Stimulated activated naive CD8-positive, alpha-beta T cell treated with anti-CD3 and anti-CD28 coated beads, Interleukin-15, amount 100 ng/mL, for 72 hours (primary cell): ENCODE measurements around the gene DAPK2.

Experiments
- ATAC-seq: fragments of 150-1000 bp; cut with Tn5 transposase; 2 replicates; pipeline ENCODE4 v1.10.0; 2021; ENCODE audit warnings: mild to moderate bottlenecking, moderate library complexity
- DNase-seq, 2 donors: peaks; one replicate each; pipeline ENCODE4 v3.0.0; 2021 to 2022
- H3K27ac Mint-ChIP-seq, 2 donors: one replicate each; pipeline ENCODE4 v1.8.0; 2022; ENCODE audit warnings: mild to moderate bottlenecking in 2 of 2, mixed read lengths in 2 of 2, moderate library complexity in 2 of 2
- H3K27me3 Mint-ChIP-seq: one replicate; pipeline ENCODE4 v1.8.0; 2022; ENCODE audit warnings: mixed read lengths
- H3K4me1 Mint-ChIP-seq: one replicate; pipeline ENCODE4 v1.8.0; 2022; ENCODE audit warnings: mild to moderate bottlenecking, mixed read lengths
- H3K4me3 Mint-ChIP-seq, 2 donors: one replicate each; pipeline ENCODE4 v1.8.0; 2022; ENCODE audit warnings: mild to moderate bottlenecking in 2 of 2, mixed read lengths in 2 of 2, moderate library complexity in 1 of 2
- H3K9me3 Mint-ChIP-seq, 2 donors: one replicate each; pipeline ENCODE4 v1.8.0; 2022; ENCODE audit warnings: mixed read lengths in 2 of 2

The DAPK2 gene

GRCh38 chr15:63891768-63892133, 154.5 kb downstream of the DAPK2 start:
- no peak for ATAC-seq
- no peak for DNase-seq
- no peak overlapping the region for H3K27ac Mint-ChIP-seq
- H3K4me1 Mint-ChIP-seq, result peaks cover 69% of the 10 kb centered on the region
- H3K9me3 Mint-ChIP-seq, result no peaks in the 10 kb centered on the region
- H3K27me3 Mint-ChIP-seq, result no peaks in the 10 kb centered on the region
- peak overlapping the region; percentile 6 to 17 for H3K4me3 Mint-ChIP-seq

DNA sequence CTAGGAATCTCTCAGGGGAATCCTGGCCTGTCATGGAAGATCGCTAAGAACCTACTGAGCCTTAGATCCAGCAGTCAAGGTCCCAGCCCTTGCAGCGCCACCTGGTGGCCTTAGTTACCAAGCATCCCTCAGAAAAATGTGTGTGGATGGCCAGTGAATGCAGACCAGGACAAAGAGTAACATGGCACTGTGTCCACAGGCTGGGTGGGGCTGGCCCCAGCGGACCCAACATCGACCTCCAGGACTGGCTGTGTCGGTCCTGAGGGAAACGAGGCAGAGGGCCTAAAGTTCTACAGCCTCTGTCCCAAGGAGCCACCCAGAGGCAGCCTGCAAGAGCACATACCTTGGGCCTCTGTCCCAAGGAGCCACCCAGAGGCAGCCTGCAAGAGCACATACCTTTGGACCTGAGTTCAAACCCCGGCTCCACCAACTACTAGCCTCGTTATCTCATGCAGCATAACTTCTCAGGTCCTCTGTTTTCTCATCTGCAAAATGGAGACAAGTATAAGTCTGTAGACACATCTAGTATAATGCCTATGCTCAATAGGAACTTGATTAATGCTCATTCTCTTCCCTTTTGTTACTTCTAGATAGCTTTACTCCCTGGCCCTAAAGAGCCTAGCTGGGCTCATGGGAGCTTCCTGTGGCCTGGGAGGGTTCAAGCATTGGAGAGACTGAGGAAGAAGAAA, 155.1 kb downstream of the DAPK2 start:
- peak; percentile 70 to 72 for DNase-seq
- peak; percentile 21 for ATAC-seq
- H3K4me1 Mint-ChIP-seq, result peaks cover 64% of the 10 kb centered on the region
- no peaks in the 10 kb centered on the region for H3K27me3 Mint-ChIP-seq
- no peak overlapping the region for H3K27ac Mint-ChIP-seq
- no peaks in the 10 kb centered on the region for H3K9me3 Mint-ChIP-seq
- no peak overlapping the region for H3K4me3 Mint-ChIP-seq

DNA sequence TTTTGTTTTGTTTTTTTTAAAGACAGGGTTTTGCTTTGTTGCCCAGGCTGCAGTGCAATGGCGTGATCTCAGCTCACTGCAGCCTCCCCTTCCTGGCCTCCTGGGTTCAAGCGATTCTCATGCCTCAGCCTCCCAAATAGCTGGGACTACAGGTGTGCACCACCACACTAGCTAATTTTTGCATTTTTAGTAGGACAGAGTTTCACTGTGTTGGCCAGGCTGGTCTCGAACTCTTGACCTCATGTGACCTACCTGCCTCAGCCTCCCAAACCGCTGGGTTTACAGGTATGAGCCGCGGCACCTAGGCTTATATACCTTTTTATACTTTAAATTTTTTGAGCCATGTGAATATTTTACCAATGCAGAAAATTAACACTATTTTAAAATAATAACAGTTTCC, 155.7 kb downstream of the DAPK2 start:
- Mint-ChIP-seq H3K27me3 (no peaks in the 10 kb centered on the region), H3K4me3 (no peak overlapping the region), H3K4me1 (peaks cover 58% of the 10 kb centered on the region), H3K9me3 (no peaks in the 10 kb centered on the region), H3K27ac (no peak overlapping the region)
- ATAC-seq, result no peak
- DNase-seq, result no peak

- Mint-ChIP-seq H3K4me1 (peaks cover 50% of the 10 kb centered on the region), H3K4me3 (no peak overlapping the region), H3K9me3 (no peaks in the 10 kb centered on the region), H3K27ac (no peak overlapping the region), H3K27me3 (no peaks in the 10 kb centered on the region)
- ATAC-seq (no peak), DNase-seq (no peak)
Measured at GRCh38 chr15:63889831-63890230, 156.5 kb downstream of the DAPK2 start.

- no peaks in the 10 kb centered on the region for H3K27me3 Mint-ChIP-seq
- no peaks in the 10 kb centered on the region for H3K9me3 Mint-ChIP-seq
- peak overlapping the region in 1 of 2 donors; percentile 71 for H3K27ac Mint-ChIP-seq
Measured at GRCh38 chr15:63888823-63889222, 157.5 kb downstream of the DAPK2 start.

DNA sequence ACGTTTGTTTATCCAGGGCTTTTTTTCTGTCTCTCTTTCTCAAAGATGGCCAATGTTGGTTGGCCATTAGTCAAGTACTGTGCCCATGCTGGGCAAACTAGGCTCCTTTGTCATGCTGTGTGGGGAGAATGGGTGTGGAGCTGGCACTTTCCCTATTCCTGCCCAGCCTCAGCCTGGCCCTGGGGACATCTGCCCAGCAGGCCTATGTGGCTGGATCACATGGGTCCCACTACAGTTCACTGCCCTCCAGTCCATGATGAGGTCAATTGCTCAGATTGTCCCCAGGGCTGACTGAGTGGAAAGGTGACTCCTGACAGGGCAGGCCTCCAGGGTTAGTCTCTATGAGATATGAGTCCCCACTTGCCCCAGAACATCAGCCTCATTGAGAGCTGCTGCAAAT, 158.1 kb downstream of the DAPK2 start:
- Mint-ChIP-seq H3K27me3 (no peaks in the 10 kb centered on the region), H3K27ac (no peak overlapping the region), H3K4me1 (peaks cover 33% of the 10 kb centered on the region), H3K4me3 (no peak overlapping the region), H3K9me3 (no peaks in the 10 kb centered on the region)
- ATAC-seq (no peak), DNase-seq (no peak)

More at GRCh38 chr15:63888823-63889222, 157.5 kb downstream of the DAPK2 start:
- H3K4me3 Mint-ChIP-seq, result no peak overlapping the region
- ATAC-seq, result no peak
- peaks cover 40% of the 10 kb centered on the region for H3K4me1 Mint-ChIP-seq
- DNase-seq, result no peak

DNA sequence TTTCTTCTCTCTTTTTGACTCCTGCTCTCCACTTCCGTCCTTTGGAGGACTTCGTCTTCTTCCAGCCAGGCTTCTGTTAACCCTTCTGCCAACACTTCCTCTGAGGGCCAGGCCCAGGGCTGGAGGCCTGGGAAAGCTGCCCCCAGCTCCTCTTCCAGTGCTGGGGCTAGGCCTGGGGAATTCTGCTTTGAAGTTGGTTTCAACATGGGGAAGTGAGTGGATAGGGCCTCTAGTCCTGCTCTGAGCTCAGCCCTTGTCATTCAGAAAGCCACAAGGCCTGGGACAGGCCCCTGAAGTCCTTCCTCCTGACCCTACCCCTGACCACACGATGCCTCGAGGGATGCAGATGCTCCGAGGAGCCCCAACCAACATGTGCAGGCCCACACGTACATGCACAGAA, 158.7 kb downstream of the DAPK2 start:
- Mint-ChIP-seq H3K4me3 (no peak overlapping the region), H3K9me3 (no peaks in the 10 kb centered on the region), H3K27ac (no peak overlapping the region), H3K27me3 (no peaks in the 10 kb centered on the region), H3K4me1 (peaks cover 28% of the 10 kb centered on the region)
- DNase-seq (no peak), ATAC-seq (no peak)

GRCh38 chr15:63884953-63885352, 161.3 kb downstream of the DAPK2 start:
- H3K9me3 Mint-ChIP-seq, result no peaks in the 10 kb centered on the region
- DNase-seq, result no peak
- no peak for ATAC-seq
- no peaks in the 10 kb centered on the region for H3K27me3 Mint-ChIP-seq
- no peak overlapping the region for H3K27ac Mint-ChIP-seq
- H3K4me1 Mint-ChIP-seq, result peaks cover 19% of the 10 kb centered on the region
- H3K4me3 Mint-ChIP-seq, result no peak overlapping the region

- Mint-ChIP-seq H3K27ac (no peak overlapping the region), H3K9me3 (no peaks in the 10 kb centered on the region), H3K4me1 (peaks cover 10% of the 10 kb centered on the region), H3K27me3 (no peaks in the 10 kb centered on the region), H3K4me3 (no peak overlapping the region)
- ATAC-seq (no peak), DNase-seq (no peak)
Measured at GRCh38 chr15:63881431-63881830, 164.9 kb downstream of the DAPK2 start.

DNA sequence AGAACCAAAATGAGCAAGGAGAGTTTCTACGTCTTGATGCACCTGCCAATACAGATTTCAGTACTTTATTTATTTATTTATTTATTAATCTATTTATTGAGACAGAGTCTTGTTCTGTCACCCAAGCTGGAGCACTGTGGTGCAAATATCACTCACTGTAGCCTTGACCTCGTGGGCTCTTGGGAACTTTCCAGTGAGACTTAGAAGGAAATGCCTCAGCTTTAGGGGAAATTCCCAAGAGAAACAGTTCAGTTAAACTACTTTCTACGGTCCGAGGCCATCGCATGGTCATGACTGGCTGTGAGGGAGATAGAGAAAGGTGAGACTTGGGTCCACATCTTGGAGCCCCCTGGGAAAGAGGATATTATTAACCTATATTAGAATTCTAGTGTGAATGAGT, 165.5 kb downstream of the DAPK2 start:
- H3K27me3 Mint-ChIP-seq, result no peaks in the 10 kb centered on the region
- no peaks in the 10 kb centered on the region for H3K9me3 Mint-ChIP-seq
- DNase-seq (no peak), ATAC-seq (no peak)
- H3K4me3 Mint-ChIP-seq, result no peak overlapping the region
- H3K27ac Mint-ChIP-seq, result no peak overlapping the region
- H3K4me1 Mint-ChIP-seq, result peaks cover 15% of the 10 kb centered on the region

DNA sequence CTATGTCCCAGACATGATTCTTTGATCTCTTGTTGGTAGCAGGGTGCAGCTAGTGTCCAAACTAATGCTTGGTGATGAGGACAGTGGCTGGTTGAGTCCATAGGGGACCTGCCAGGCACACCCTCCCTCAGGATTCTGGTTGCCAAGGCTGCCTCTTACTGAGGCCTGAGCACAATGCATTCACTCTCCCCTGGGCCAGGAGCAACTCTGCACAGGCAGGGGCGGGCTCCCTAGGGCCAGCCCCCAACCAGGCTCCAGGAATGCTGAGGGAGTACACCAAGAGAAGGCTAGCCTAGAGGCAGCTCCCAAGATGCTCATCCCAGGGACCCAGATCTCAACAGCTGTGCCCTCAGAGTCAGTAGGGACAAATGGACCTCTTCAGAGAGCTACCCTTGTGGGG, 166.3 kb downstream of the DAPK2 start:
- ATAC-seq (no peak), DNase-seq (no peak)
- no peaks in the 10 kb centered on the region for H3K9me3 Mint-ChIP-seq
- H3K4me1 Mint-ChIP-seq, result peaks cover 15% of the 10 kb centered on the region
- no peaks in the 10 kb centered on the region for H3K27me3 Mint-ChIP-seq
- no peak overlapping the region for H3K4me3 Mint-ChIP-seq
- peak overlapping the region in 1 of 2 donors; percentile 15 for H3K27ac Mint-ChIP-seq

- no peak overlapping the region for H3K4me3 Mint-ChIP-seq
- H3K27ac Mint-ChIP-seq, result peak overlapping the region in 1 of 2 donors; percentile 43
- no peaks in the 10 kb centered on the region for H3K27me3 Mint-ChIP-seq
- H3K4me1 Mint-ChIP-seq, result peaks cover 15% of the 10 kb centered on the region
- no peak for ATAC-seq
- DNase-seq, result no peak
- H3K9me3 Mint-ChIP-seq, result no peaks in the 10 kb centered on the region
Measured at GRCh38 chr15:63879211-63879610, 167.1 kb downstream of the DAPK2 start.

GRCh38 chr15:63877713-63878271, 168.5 kb downstream of the DAPK2 start:
- H3K27ac Mint-ChIP-seq, result no peak overlapping the region
- H3K4me3 Mint-ChIP-seq, result no peak overlapping the region
- peaks cover 15% of the 10 kb centered on the region for H3K4me1 Mint-ChIP-seq
- peaks cover 0 to 4% of the 10 kb centered on the region in 2 donors for H3K9me3 Mint-ChIP-seq
- H3K27me3 Mint-ChIP-seq, result no peaks in the 10 kb centered on the region
- ATAC-seq, result no peak
- DNase-seq, result no peak

- no peak overlapping the region for H3K4me3 Mint-ChIP-seq
- peaks cover 0 to 7% of the 10 kb centered on the region in 2 donors for H3K9me3 Mint-ChIP-seq
- ATAC-seq, result no peak
- H3K27ac Mint-ChIP-seq, result no peak overlapping the region
- DNase-seq, result no peak
- peaks cover 6% of the 10 kb centered on the region for H3K4me1 Mint-ChIP-seq
- no peaks in the 10 kb centered on the region for H3K27me3 Mint-ChIP-seq
Measured at GRCh38 chr15:63876085-63876662, 170.1 kb downstream of the DAPK2 start.

- DNase-seq, result no peak
- H3K27me3 Mint-ChIP-seq, result no peaks in the 10 kb centered on the region
- no peak for ATAC-seq
- H3K4me3 Mint-ChIP-seq, result no peak overlapping the region
- no peak overlapping the region for H3K27ac Mint-ChIP-seq
- H3K4me1 Mint-ChIP-seq, result peaks cover 20% of the 10 kb centered on the region
- H3K9me3 Mint-ChIP-seq, result peaks cover 0 to 7% of the 10 kb centered on the region in 2 donors
Measured at GRCh38 chr15:63874616-63875015, 171.7 kb downstream of the DAPK2 start.

DNA sequence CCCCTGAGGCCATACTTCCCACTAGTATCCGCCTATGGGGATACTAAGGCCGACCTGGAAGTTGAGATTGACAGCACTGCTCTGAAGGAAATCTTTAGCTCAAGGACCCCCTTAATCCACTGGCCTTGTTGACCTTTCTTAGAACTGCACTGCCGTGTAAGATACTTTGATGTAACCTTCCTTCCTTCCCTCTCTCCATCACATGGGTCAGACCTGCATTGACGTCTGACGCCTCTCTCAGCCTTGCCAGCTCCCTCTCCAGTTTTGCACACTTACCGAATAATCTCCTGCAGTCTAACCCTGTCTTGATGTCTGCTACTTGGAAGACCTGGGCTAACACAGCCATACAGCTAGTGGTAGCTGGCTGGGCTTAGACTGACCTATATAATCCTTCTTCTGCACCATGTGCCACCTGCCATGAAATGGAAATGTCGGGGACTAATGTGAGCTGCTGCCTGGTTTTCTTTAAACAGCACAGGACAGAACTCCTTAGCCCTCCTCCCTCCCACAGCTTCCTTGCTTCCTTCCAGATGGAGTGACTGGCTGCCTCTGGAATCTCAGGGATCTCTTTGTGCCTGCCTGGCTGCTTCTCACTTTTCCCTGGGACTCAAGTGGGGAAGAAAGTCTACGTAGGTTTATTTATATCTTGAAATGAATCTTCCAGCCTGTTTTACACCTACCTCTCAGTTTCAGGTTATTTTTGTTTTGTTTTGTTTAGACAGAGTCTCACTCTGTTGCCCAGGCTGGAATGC, 173.3 kb downstream of the DAPK2 start:
- no peak for ATAC-seq
- H3K27me3 Mint-ChIP-seq, result no peaks in the 10 kb centered on the region
- no peak overlapping the region for H3K27ac Mint-ChIP-seq
- no peak for DNase-seq
- H3K4me1 Mint-ChIP-seq, result peaks cover 24% of the 10 kb centered on the region
- peaks cover 0 to 7% of the 10 kb centered on the region in 2 donors for H3K9me3 Mint-ChIP-seq
- H3K4me3 Mint-ChIP-seq, result no peak overlapping the region
